IPS DF 19.7 (cell line): ENCODE data around the gene XCL1.
"Not testable (repeated sequence)": the region's sequence is repeated elsewhere in the genome, so short reads cannot be mapped to it uniquely, and the experiment has no call there.

Source experiments
- DNase-seq: peaks from one replicate; pipeline ENCODE4 v3.0.0-alpha.2; 2013; ENCODE audit warnings: low read depth, low spot score

XCL1 gene

GRCh38 chr1:168576245-168576688, at the start of gene XCL1:
XCL1 (plus strand) TSS chr1:168576605; CDS start chr1:168576638, 33 bp downstream.
- DNase-seq = not testable (repeated sequence)

DNA sequence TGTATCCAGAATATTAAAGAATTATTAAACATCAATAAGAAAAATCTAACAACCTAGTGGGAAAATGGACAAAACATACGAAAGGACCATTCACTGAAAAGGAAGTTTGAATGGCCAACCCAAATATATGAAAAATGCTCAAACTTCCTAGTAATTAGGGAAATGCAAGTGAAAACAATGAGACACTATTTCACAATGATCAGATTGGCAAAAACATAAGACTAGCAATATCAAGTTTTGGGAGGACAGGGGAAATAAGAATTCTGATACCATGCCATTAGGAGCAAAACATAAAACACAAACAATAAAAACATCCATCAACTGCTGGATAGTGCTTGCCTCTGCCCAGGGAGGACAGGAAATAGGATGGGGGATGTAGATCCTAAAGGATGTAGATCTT, 46.9 kb upstream of the XCL1 start:
- no peak for DNase-seq

DNA sequence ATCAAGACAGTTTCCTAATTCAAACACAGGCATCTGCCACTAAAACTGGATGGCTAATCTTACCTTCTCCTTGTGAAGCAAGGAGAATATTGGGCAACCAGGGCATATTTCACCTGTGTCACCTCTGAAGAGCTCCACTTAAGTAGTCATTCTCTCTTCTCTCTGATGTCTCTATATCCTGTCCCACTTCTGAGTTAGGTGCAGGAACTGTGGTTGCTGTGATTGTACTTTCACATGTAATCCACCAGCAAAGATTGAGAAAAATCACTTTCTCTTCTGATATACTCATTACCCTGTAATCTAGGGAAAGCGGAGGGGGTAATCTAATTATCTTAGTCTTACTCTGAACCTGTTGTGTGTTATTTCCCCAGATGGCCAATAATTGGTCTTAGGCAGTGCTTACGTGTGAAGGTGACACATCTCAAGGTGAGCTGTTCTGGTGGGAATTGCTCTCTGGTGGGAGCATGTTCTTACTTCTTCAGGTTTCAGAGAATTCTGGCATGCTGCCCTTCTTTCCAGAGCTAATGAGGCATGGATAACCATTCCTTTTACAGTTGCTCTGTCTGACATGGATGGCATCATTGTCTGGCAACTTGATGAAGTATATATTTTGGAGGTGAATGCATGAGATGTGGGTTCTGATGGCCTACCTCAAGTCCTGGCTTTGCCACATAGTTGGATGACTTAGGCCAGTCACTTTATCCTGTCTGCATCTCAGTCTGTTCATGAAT, 44.6 kb upstream of the XCL1 start:
- no peak for DNase-seq

- DNase-seq = no peak
These were observed 40.9 kb upstream of the XCL1 start for GRCh38 chr1:168535536-168535935.

- DNase-seq = not testable (repeated sequence)
These were observed 35.6 kb upstream of the XCL1 start for GRCh38 chr1:168540798-168541197.

- not testable (repeated sequence) for DNase-seq
These were observed 33.4 kb upstream of the XCL1 start for GRCh38 chr1:168542978-168543377.

- DNase-seq = not testable (repeated sequence)
These were observed 32.4 kb upstream of the XCL1 start, which contains the start of gene XCL2 for GRCh38 chr1:168543840-168544498. XCL2 (minus strand) TSS chr1:168543997; CDS start chr1:168543964, 33 bp downstream.

- DNase-seq = not testable (repeated sequence)
These were observed 30.5 kb upstream of the XCL1 start for GRCh38 chr1:168545678-168546552.

- not testable (repeated sequence) for DNase-seq
These were observed 29.9 kb upstream of the XCL1 start for GRCh38 chr1:168546553-168546895.

DNA sequence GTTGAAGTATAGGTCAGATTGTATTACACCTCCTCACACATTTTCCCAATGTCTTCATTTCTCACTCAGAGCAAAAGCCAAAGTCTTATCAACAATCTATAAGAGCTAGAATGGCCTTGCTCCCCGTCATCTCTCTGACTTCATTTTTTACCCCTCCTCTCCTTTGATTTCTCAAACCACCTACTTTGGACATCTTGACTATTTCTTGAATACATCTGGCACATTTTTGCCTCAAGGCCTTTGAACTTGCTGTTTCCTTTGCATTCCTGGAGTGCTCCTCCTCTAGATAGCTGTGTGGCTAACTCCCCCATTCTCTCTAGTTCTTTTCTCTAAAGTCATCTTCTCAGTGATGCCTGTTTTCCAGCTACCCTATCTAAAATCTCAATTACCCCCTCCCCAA, 25.4 kb upstream of the XCL1 start:
- DNase-seq = no peak

DNA sequence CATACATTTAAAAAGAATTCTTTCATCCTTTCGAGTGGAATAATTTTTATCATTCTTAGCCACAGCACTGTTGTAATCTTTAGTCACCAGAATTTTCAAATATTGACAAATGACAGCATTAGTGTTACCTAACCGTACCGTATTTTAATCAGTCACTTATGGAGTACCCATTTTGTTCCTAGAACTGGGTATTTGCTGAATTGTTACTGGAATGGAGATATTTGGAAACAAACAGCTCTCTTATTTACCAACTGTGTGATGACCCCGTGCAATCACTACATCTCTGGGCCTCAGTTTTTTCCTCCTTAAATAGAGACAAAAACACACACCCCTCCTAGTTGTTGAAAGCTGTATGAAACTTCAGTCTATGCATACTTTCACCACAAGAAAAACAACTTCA, 24.7 kb upstream of the XCL1 start:
- DNase-seq = no peak

GRCh38 chr1:168552961-168553360, 23.4 kb upstream of the XCL1 start:
- no peak for DNase-seq

DNA sequence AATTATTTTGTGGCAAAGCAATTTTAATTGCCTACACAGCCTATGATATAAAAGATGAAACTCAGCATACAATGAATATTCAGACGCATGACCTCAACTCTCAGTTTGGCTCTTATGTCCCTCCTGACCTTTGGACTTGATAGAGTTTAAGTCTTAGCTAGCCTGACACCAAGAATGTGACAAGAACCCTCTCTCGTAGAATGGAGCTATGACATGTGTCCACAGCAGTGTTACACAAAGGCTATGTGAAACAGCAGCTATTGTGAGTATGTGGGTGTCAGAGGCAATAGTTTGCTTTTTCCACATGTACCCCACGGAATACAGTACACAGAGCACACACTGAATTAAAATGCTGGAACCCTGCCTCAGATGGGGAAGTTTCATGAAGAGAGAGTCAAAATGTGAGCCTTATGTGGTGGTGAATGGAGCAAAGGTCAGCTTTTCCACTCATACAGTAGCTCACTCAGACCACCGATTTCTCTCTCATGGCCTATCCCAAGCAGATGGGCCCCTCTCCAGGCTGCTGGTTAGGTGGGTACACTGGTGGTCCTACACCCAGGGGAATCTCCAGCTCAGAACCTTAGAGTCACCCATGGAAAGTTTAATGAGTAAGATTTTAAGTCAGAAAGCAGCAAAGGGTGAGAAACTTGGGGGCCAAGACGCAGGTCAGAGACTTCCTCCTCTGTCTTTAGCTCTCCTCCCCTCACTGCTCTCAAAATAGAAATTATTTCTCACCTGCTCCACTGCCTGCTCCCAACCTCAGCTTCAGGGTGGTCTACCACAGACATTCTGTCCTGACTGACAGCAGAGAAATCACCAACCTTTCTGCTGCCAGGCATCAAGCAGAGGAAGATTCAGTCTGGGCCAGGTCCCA, 22.5 kb upstream of the XCL1 start:
- DNase-seq = no peak

DNA sequence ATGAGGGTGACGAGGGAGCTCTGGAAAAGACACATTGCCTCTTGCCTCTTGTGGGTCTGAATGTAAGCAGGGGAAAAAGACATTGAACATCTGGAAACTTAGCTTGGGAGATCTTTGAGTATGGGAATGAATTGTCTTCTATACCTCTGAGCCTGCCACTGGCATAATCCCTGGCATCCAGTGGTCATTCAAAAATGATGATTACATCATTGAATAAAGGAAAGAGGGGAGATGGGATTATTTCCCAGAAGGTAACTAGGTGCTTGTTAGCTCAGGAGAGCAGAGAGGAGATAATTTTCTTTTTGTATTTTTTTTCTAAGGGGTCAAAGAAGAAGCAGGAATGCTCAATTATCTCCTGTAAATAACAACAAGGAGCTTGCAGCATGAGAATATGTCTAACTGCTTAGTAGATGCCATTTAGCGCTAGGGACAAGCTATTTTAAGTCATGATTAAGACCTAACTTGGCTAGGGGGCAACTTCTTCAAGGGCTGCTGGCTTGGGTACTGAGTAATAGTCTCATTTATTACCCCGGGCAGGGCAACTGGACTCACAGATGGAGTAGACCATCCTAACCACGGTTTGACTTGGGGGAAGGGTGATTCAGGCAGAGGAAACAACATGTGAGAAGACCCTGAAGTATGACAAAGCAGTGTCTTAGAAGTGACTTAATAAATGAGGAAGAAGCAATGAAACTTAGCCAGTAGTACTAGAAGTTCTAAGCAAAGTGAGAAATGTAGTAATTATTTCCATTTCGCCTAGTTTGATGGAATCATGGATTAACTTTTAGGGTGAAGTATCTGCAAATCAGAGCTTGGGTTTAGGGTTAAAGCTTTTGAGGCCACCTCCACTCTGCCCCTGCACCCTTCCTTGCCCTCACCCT, 21.6 kb upstream of the XCL1 start:
- no peak for DNase-seq

DNA sequence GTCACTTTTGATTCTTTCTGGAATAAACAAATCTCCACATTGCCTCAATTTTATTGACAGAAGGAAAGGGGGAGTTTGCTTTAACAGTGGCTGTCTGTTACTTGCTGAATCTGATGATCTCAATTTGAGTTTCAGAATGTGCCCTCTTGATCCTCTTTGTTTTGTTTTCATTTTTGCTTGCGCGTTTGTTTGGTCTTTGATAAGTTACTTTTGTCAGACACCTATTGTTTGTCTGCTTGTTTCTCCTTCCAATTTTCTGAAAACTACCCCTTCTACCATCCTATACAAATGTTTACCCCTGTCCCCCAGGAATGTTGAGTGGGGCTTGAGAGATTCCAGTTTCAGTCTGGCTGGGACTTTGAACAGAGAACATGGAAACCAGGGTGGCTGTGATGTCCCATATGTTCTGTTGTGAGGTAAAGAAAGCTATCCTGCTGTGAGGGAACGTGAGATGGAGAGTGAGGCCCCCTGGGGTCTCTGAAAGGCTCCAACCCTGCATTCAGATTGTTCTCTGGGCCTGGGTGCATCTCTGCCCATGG, 20.8 kb upstream of the XCL1 start:
- DNase-seq = no peak

- no peak for DNase-seq
These were observed 19.8 kb upstream of the XCL1 start for GRCh38 chr1:168556647-168557046.

GRCh38 chr1:168560370-168560769, 16.0 kb upstream of the XCL1 start:
- DNase-seq = no peak

DNA sequence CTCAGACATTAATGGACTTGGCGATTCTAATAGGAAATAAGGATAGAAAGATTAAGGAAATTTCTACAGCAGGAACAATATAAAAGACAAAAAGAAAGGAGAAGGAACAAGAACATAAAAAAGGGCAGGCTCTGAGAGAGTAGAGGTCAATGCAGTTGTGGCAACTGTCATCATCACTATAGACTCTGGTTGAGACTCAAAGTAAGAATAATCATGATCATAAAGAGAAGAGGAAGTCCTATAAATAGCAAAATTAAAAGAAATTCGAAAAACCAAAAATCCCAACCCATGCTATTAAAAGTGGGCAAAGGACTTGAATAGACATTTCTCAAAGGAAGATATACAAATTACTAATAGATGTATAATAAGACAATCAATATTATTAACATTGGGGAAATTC, 14.4 kb upstream of the XCL1 start:
- no peak for DNase-seq

DNA sequence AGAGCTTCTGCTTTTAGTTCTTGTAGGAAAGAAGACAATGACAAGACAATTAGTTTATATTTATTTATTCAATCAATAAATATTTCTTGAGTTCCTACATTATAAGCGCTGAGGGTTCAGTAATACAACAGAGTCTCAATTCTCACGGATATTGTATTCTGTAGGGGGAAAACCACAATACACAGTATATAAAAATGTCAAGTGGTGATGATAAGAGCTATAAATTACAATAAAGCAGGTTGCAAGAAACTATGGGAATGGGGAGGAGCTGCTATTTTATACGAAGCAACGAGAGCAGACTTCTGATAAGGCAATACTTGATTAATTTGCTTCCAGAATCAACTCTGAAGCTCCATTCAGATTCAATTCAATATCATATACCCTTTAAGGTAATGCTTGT, 10.6 kb upstream of the XCL1 start:
- no peak for DNase-seq

- no peak for DNase-seq
These were observed 9.4 kb upstream of the XCL1 start for GRCh38 chr1:168567007-168567406.
